MM.1S (cell line): ENCODE measurements around the gene CENPF.

ENCODE experiments used
- DNase-seq: peaks from one replicate; pipeline ENCODE4 v3.0.0-alpha.2; 2015
- H2AFZ ChIP-seq: fragments of 300-600 bp; sonication (generic); 2 replicates; pipeline ENCODE4 v1.6.0; 2016; ENCODE audit warnings: antibody characterized with exemption, low read length
- H3F3A ChIP-seq: fragments of 300-600 bp; sonication (generic); 2 replicates; pipeline ENCODE4 v1.6.1; 2016; ENCODE audit warnings: mild to moderate bottlenecking, antibody characterized with exemption, low read length, moderate library complexity, mixed read lengths; ENCODE audit not compliant: insufficient read depth
- H3K27ac ChIP-seq: fragments of 300-600 bp; sonication (generic); 2 replicates; pipeline ENCODE4 v1.5.1; 2016; ENCODE audit warnings: mild to moderate bottlenecking, low read length
- H3K27me3 ChIP-seq: fragments of 300-600 bp; sonication (generic); replicated peaks from 2 replicates; pipeline ENCODE4 v1.6.0; 2016; ENCODE audit warnings: low read length; ENCODE audit not compliant: insufficient read depth
- H3K36me3 ChIP-seq: fragments of 300-600 bp; sonication (generic); replicated peaks from 2 replicates; pipeline ENCODE4 v1.6.1; 2016; ENCODE audit warnings: mild to moderate bottlenecking, low read length, mixed read lengths; ENCODE audit not compliant: insufficient read depth
- H3K4me1 ChIP-seq: fragments of 300-600 bp; sonication (generic); 2 replicates; pipeline ENCODE4 v1.6.1; 2016; ENCODE audit warnings: low read length, mixed read lengths
- H3K4me2 ChIP-seq: fragments of 300-600 bp; sonication (generic); 2 replicates; pipeline ENCODE4 v1.6.0; 2016; ENCODE audit warnings: low read depth, low read length
- H3K4me3 ChIP-seq: fragments of 300-600 bp; sonication (generic); 2 replicates; pipeline ENCODE4 v1.5.1; 2016; ENCODE audit warnings: low read length, mixed read lengths
- H3K79me2 ChIP-seq: fragments of 300-600 bp; sonication (generic); 2 replicates; pipeline ENCODE4 v1.6.1; 2016; ENCODE audit warnings: mixed run types, low read length, mixed read lengths
- H3K9ac ChIP-seq: fragments of 300-600 bp; sonication (generic); 2 replicates; pipeline ENCODE4 v1.6.1; 2016; ENCODE audit warnings: low read length, mixed read lengths
- H3K9me2 ChIP-seq: fragments of 300-600 bp; sonication (generic); replicated peaks from 2 replicates; pipeline ENCODE4 v1.6.1; 2016; ENCODE audit warnings: mild to moderate bottlenecking, low read length, mixed read lengths; ENCODE audit not compliant: insufficient read depth
- H3K9me3 ChIP-seq: fragments of 300-600 bp; sonication (generic); replicated peaks from 2 replicates; pipeline ENCODE4 v1.6.1; 2016; ENCODE audit warnings: mild to moderate bottlenecking, low read length, mixed read lengths; ENCODE audit not compliant: insufficient read depth
- H4K20me1 ChIP-seq: fragments of 300-600 bp; sonication (generic); 2 replicates; pipeline ENCODE4 v1.6.1; 2016; ENCODE audit warnings: mild to moderate bottlenecking, low read length, moderate library complexity, mixed read lengths; ENCODE audit not compliant: insufficient read depth
- CTCF ChIP-seq: fragments of 300-600 bp; sonication (generic); IDR thresholded peaks from 2 replicates; pipeline ENCODE4 v1.5.1; 2016; ENCODE audit warnings: antibody characterized with exemption, low read length, mixed read lengths
- EZH2 ChIP-seq: fragments of 300-600 bp; sonication (generic); optimal IDR thresholded peaks from 2 replicates; pipeline ENCODE3; 2017; ENCODE audit warnings: low read depth, mild to moderate bottlenecking, antibody characterized with exemption, low read length, mixed read lengths
- EZH2phosphoT487 ChIP-seq: fragments of 300-600 bp; sonication (generic); IDR thresholded peaks from 2 replicates; pipeline ENCODE4 v1.6.1; 2018; ENCODE audit warnings: antibody characterized with exemption, low read length

The CENPF gene

DNA sequence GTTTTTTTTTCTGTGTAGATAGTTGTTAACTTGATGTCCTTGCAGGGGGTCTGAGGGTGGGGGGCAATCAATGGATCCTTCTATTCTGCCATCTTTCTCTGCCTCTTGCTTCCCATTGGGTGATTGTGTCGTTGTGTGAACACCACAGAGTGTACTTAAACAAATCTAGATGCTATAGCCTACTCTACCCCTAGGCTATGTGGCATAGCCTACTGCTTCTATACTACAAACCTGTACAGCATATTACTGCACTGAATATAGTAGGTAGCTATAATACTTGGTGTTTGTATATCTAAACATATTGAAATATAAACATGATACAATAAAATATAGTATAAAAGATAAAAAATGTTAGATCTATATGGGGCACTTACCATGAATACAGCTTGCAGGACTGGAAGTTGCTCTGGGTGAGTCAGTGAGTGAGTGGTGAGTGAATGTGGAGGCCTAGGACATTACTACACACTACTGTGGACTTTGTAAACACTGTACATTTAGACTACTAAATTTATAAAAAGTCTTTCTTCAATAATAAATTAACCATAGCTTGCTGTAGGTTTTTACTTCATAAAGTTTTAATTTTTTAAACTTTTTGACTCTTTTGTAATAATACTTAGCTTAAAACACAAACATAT is 105.4 kb downstream of the CENPF start:
- no peak overlapping the region for H3K9ac ChIP-seq
- no peaks in the 10 kb centered on the region for H3K27me3 ChIP-seq
- H3K9me2 ChIP-seq, result no peaks in the 10 kb centered on the region
- DNase-seq, result no peak
- no peaks in the 10 kb centered on the region for H3K4me1 ChIP-seq
- no peaks in the 10 kb centered on the region for H3K79me2 ChIP-seq
- H3K9me3 ChIP-seq, result no peaks in the 10 kb centered on the region
- H2AFZ ChIP-seq, result no peak overlapping the region
- H3K4me3 ChIP-seq, result no peak overlapping the region
- H3K27ac ChIP-seq, result no peak overlapping the region
- TF ChIP-seq CTCF (no peak), EZH2 (no peak), EZH2phosphoT487 (no peak)
- no peaks in the 10 kb centered on the region for H4K20me1 ChIP-seq
- no peaks in the 10 kb centered on the region for H3F3A ChIP-seq
- H3K36me3 ChIP-seq, result no peaks in the 10 kb centered on the region
- no peak overlapping the region for H3K4me2 ChIP-seq

DNA sequence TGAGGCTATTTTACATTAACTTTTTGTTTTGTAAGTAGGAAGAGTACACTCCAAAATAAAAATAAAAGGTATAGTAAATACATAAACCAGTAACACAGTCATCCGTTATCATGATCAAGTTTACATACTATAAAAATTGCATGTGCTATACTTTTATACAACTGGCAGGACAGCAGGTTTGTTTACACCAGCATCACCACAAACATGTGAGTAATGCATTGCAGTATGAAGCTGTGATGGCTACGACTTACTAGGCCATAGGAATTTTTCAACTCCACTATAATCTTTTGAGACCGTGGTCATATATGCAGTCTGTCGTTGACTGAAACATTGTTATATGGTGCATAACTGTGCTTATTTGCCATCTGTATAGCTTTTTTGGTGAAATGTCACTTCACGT is 106.2 kb downstream of the CENPF start:
- H2AFZ ChIP-seq, result no peak overlapping the region

DNA sequence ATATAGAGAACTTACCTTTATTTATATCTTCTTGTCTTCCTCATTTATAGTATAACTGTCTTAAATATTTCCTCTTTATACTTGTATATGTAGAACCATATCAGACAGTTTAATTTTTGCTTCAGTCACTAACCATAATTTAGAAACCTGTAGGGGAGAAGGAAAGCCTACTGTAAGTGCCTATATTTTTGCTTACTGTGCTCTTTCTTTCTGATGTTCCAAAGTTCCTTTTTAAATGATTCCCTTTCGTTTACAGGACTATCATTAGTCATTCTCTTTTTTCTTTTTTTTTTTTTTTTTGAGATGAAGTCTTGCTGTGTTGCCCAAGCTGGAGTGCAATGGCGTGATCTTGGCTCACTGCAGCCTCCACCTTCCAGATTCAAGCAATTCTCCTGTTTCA is 109.7 kb downstream of the CENPF start:
- no peak for DNase-seq
- no peaks in the 10 kb centered on the region for H4K20me1 ChIP-seq
- no peak overlapping the region for H3K4me2 ChIP-seq
- no peaks in the 10 kb centered on the region for H3K4me1 ChIP-seq
- no peaks in the 10 kb centered on the region for H3F3A ChIP-seq
- no peak overlapping the region for H3K9ac ChIP-seq
- no peaks in the 10 kb centered on the region for H3K79me2 ChIP-seq
- H3K9me3 ChIP-seq, result no peaks in the 10 kb centered on the region
- TF ChIP-seq CTCF (no peak), EZH2 (no peak), EZH2phosphoT487 (no peak)
- H3K27me3 ChIP-seq, result no peaks in the 10 kb centered on the region
- H3K4me3 ChIP-seq, result no peak overlapping the region
- H3K9me2 ChIP-seq, result no peaks in the 10 kb centered on the region
- H3K27ac ChIP-seq, result no peak overlapping the region
- no peaks in the 10 kb centered on the region for H3K36me3 ChIP-seq
- H2AFZ ChIP-seq, result no peak overlapping the region

More for the DNA sequence above, 106.2 kb downstream of the CENPF start:
- H3K79me2 ChIP-seq, result no peaks in the 10 kb centered on the region
- H3K4me1 ChIP-seq, result no peaks in the 10 kb centered on the region
- H3F3A ChIP-seq, result no peaks in the 10 kb centered on the region
- H3K9ac ChIP-seq, result no peak overlapping the region
- no peaks in the 10 kb centered on the region for H3K9me3 ChIP-seq
- no peak for TF ChIP-seq EZH2
- TF ChIP-seq CTCF, result no peak
- TF ChIP-seq EZH2phosphoT487, result no peak
- H3K36me3 ChIP-seq, result no peaks in the 10 kb centered on the region
- H3K4me3 ChIP-seq, result no peak overlapping the region
- DNase-seq, result no peak
- H3K9me2 ChIP-seq, result no peaks in the 10 kb centered on the region
- no peak overlapping the region for H3K27ac ChIP-seq
- H3K4me2 ChIP-seq, result no peak overlapping the region
- no peaks in the 10 kb centered on the region for H3K27me3 ChIP-seq
- H4K20me1 ChIP-seq, result no peaks in the 10 kb centered on the region
